ENCODE measurements around the gene DNAH10. TPM values are rescaled to one million over a fixed set of nuclear protein-coding genes. Genes with fewer than 3 reads are reported as not detected.

Gene DNAH10
- total and polyA plus RNA-seq, 8 donors: 0.02 to 0.59 (median 0.09) TPM; not detected in 1

DNA sequence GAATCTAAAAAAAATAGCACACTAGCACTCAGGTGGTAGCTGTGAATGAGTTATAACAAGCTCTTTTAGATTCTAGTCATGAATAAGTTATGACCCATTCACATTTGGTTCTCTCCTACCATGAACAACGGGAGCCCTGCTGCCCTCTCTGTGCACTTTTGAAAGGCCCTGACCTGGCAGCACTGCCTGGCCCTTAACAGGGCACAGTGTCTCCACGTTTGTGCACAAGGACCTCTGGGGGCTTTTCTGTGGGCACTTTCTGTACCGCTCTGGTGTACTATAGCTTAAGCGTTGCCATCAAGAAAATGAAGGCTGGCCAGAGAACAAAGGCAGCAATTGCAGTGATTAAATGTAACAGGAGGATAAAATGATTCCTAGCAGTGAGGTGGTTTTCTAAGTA is 189.4 kb downstream of the DNAH10 start:
- Histone ChIP-seq H3K27me3 (no peaks in the 10 kb centered on the region), H3K36me3 (no peaks in the 10 kb centered on the region), H3K9me3 (no peaks in the 10 kb centered on the region), H3K4me1 (peaks cover 0 to 9% (median 8%) of the 10 kb centered on the region in 3 donors), H3K27ac (no peak overlapping the region), H3K4me3 (no peak overlapping the region)
- intact Hi-C loops (cut with DNase I): no loop called here
- ATAC-seq: no peak
- FAIRE-seq: no peak
- no peak for DNase-seq
- 81 to 87% methylated on average over 4 of the region's 4 CpGs for WGBS, 2 donors
- TF ChIP-seq, protein P1, sequence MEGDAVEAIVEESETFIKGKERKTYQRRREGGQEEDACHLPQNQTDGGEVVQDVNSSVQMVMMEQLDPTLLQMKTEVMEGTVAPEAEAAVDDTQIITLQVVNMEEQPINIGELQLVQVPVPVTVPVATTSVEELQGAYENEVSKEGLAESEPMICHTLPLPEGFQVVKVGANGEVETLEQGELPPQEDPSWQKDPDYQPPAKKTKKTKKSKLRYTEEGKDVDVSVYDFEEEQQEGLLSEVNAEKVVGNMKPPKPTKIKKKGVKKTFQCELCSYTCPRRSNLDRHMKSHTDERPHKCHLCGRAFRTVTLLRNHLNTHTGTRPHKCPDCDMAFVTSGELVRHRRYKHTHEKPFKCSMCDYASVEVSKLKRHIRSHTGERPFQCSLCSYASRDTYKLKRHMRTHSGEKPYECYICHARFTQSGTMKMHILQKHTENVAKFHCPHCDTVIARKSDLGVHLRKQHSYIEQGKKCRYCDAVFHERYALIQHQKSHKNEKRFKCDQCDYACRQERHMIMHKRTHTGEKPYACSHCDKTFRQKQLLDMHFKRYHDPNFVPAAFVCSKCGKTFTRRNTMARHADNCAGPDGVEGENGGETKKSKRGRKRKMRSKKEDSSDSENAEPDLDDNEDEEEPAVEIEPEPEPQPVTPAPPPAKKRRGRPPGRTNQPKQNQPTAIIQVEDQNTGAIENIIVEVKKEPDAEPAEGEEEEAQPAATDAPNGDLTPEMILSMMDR (IDR thresholded peaks at IDR 0.05): no peak

DNA sequence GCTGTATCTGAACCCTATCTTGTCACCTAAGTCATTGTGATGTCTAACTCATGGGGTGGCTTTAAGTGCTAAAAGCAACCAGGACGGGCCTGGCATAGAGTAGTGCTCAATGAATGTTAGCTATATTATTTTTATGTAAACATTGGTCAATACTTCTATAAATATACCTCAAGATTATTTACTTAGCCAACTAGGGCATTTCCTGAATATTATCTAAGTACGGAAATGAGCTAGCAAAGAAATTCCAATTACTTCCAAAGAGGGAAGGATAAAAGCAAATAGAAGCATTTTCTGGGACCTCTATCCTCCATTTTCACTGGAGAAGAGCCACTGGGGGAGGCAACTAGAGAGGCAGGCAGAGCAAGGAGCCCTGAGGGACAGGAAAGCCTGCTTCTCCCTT is 189.9 kb downstream of the DNAH10 start:
- Histone ChIP-seq H3K27ac (no peak overlapping the region), H3K4me3 (no peak overlapping the region), H3K4me1 (peaks cover 0 to 9% (median 8%) of the 10 kb centered on the region in 3 donors), H3K27me3 (no peaks in the 10 kb centered on the region), H3K36me3 (no peaks in the 10 kb centered on the region), H3K9me3 (no peaks in the 10 kb centered on the region)
- ATAC-seq: peak; percentile 23 to 58 (median 46)
- DNase-seq: no peak
- TF ChIP-seq, protein P1 (IDR thresholded peaks at IDR 0.05): no peak
- FAIRE-seq: no peak
- intact Hi-C loops (cut with DNase I): no loop called here
- 24 to 33% methylated on average over 2 of the region's 2 CpGs for WGBS, 2 donors

DNA sequence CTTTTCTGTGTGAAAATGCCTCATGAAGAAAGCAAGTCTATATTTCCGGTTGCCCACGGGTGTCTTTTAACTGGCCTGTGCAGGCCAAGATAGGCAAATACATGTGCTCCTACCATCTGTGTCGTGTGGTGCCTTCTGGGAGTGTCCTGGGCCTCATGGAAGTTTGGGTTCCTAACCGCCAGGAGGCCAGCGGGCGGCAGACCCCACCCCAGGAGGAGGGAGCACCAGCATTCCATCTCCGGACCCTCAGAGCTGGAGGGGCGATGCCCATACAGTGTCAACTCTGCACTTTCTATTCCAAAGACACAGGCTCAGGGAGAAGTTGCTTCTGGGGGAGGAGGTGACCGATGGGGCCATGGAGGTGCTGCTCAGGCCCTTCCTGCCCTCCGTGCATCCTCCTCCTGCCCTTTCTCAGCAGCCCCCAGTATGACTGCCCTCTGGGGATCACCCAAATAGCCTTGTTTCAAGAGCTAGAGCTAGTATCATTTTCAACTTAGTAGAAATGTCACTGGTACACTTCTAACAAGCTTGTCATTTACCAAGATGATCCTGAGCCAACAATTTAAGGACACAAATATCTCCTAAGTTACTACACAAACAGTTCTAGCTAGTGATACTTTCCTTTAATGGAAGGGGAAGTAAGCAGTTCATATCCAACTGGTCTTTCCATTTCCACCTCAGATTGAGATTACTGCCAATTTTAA is 192.7 kb downstream of the DNAH10 start:
- no peaks in the 10 kb centered on the region for H3K36me3 ChIP-seq
- WGBS, 2 donors: 90 to 93% methylated on average over 8 to 10 of the region's 10 CpGs
- ATAC-seq (no peak), DNase-seq (no peak), FAIRE-seq (no peak)
- H3K4me1 ChIP-seq: peaks cover 0 to 9% (median 8%) of the 10 kb centered on the region in 3 donors
- no peaks in the 10 kb centered on the region for H3K27me3 ChIP-seq
- intact Hi-C loops (cut with DNase I): no loop called here
- no peak overlapping the region for H3K27ac ChIP-seq
- no peaks in the 10 kb centered on the region for H3K9me3 ChIP-seq
- H3K4me3 ChIP-seq: no peak overlapping the region
- TF ChIP-seq, protein P1 (IDR thresholded peaks at IDR 0.05): no peak

DNA sequence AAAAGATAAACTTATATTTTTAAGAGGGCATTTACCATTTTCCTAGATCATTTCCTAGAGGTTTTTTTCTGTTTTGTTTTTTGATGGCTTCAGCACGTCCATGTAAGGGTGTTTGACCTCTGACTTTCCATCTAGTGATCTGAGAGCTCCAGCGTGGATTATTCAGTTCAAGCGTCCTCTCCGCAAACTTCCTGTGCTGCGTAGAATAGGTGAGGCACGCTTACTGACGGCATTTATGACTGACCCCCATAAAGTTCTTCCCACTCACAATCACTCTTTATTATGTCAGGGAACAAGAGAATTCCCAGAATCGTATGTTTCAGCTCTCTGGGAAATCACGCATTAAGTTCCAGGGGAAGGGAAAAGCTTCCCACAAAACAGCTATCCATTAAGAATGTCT is 194.1 kb downstream of the DNAH10 start:
- 94 to 95% methylated on average over 9 of the region's 9 CpGs for WGBS, 2 donors
- no peak for ATAC-seq

DNA sequence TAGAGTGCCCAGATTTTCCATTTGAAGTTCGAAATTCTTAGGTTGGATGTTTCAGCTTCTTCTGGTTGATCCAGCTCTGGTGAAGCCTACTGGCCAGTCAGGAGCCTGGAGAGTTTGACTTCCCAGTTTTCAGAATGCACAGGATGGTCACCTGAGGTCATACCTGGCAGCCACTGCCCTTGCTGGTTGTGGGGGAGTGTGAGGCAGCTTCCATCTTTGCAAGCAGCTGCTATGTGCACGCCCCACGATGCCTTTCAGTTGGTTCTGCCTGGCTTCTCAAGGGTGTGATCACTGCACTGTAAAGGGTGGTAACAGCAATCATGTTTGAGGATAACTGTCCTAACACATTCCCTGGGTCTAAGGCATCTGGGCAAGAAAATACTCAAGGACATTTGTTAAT is 195.1 kb downstream of the DNAH10 start:
- DNase-seq (no peak), FAIRE-seq (no peak), ATAC-seq (no peak)
- Histone ChIP-seq H3K4me3 (no peak overlapping the region), H3K4me1 (peaks cover 0 to 5% (median 4%) of the 10 kb centered on the region in 3 donors), H3K27me3 (no peaks in the 10 kb centered on the region), H3K9me3 (no peaks in the 10 kb centered on the region), H3K36me3 (no peaks in the 10 kb centered on the region), H3K27ac (no peak overlapping the region)
- intact Hi-C loops (cut with DNase I): no loop called here
- WGBS, 2 donors: 81 to 86% methylated on average over 3 of the region's 3 CpGs
- TF ChIP-seq, protein P1 (IDR thresholded peaks at IDR 0.05): no peak

More for the DNA sequence above, 194.1 kb downstream of the DNAH10 start:
- TF ChIP-seq, protein P1 (IDR thresholded peaks at IDR 0.05): no peak
- Histone ChIP-seq H3K4me3 (no peak overlapping the region), H3K9me3 (no peaks in the 10 kb centered on the region), H3K36me3 (no peaks in the 10 kb centered on the region), H3K4me1 (peaks cover 0 to 9% (median 8%) of the 10 kb centered on the region in 3 donors), H3K27ac (no peak overlapping the region), H3K27me3 (no peaks in the 10 kb centered on the region)
- no peak for FAIRE-seq
- no peak for DNase-seq
- intact Hi-C loops (cut with DNase I): no loop called here
